MCF 10A (cell line): ENCODE results near the gene MYOM3. TPM values are rescaled to one million over a fixed set of nuclear protein-coding genes. Genes with fewer than 3 reads are reported as not detected.

Source experiments
- BruUV-seq: library from RNA; stranded (reverse); fragments of 400-500 nt; replicated peaks from 2 replicates; lab custom pipeline; 2021; lab: Mats Ljungman, UMichigan
- CTCF ChIA-PET: fragments of 300-600 bp; sonication (Branson Sonifier 250); formaldehyde crosslinking; extraction: SDS; loops from one replicate; lab custom pipeline; 2021; ENCODE audit warnings: antibody characterized with exemption, inconsistent platforms; lab: Yijun Ruan, JAX
- POLR2A ChIA-PET: fragments of 300-600, 350-650 bp; sonication (Branson Sonifier 250); formaldehyde crosslinking; extraction: SDS; loops from one replicate; lab custom pipeline; 2020; ENCODE audit warnings: antibody characterized with exemption, inconsistent platforms; lab: Yijun Ruan, JAX
- DNase-seq: peaks from one replicate; pipeline ENCODE4 v3.0.0-alpha.2; 2018; ENCODE audit not compliant: unreplicated experiment
- H3K27ac Mint-ChIP-seq: one replicate; pipeline ENCODE4 v1.8.0; 2022; ENCODE audit warnings: mild to moderate bottlenecking, low read depth, mixed read lengths; ENCODE audit not compliant: unreplicated experiment
- H3K27me3 Mint-ChIP-seq: one replicate; pipeline ENCODE4 v1.8.0; 2022; ENCODE audit warnings: mixed read lengths; ENCODE audit not compliant: insufficient read depth, unreplicated experiment
- H3K36me3 Mint-ChIP-seq: one replicate; pipeline ENCODE4 v1.8.0; 2022; ENCODE audit warnings: mild to moderate bottlenecking, moderate library complexity, mixed read lengths; ENCODE audit not compliant: insufficient read depth, unreplicated experiment
- H3K4me1 Mint-ChIP-seq: one replicate; pipeline ENCODE4 v1.8.0; 2022; ENCODE audit warnings: mixed read lengths; ENCODE audit not compliant: insufficient read depth, unreplicated experiment
- H3K4me3 Mint-ChIP-seq: one replicate; pipeline ENCODE4 v1.8.0; 2022; ENCODE audit warnings: mild to moderate bottlenecking, moderate library complexity, mixed read lengths; ENCODE audit not compliant: unreplicated experiment
- H3K9me3 Mint-ChIP-seq: one replicate; pipeline ENCODE4 v1.8.0; 2022; ENCODE audit warnings: mixed read lengths; ENCODE audit not compliant: unreplicated experiment
- CTCF ChIP-seq: fragments of 200-600 bp; IDR thresholded peaks from one replicate; pipeline ENCODE4 v1.8.0; 2022; ENCODE audit warnings: antibody characterized with exemption, mild to moderate bottlenecking; ENCODE audit not compliant: unreplicated experiment
- intact Hi-C: fragments of 100-400 bp; cut with micrococcal nuclease; formaldehyde crosslinking; loops from 2 replicates; pipeline ENCODE4 v1.14.1; 2022
- total RNA-seq: library from RNA; stranded (reverse); gene quantifications from 2 replicates; pipeline ENCODE4 v1.2.3, GENCODE V29; 2022

MYOM3 gene
- total RNA-seq, 1 experiment from 2014 or later, result 0.05 TPM

DNA sequence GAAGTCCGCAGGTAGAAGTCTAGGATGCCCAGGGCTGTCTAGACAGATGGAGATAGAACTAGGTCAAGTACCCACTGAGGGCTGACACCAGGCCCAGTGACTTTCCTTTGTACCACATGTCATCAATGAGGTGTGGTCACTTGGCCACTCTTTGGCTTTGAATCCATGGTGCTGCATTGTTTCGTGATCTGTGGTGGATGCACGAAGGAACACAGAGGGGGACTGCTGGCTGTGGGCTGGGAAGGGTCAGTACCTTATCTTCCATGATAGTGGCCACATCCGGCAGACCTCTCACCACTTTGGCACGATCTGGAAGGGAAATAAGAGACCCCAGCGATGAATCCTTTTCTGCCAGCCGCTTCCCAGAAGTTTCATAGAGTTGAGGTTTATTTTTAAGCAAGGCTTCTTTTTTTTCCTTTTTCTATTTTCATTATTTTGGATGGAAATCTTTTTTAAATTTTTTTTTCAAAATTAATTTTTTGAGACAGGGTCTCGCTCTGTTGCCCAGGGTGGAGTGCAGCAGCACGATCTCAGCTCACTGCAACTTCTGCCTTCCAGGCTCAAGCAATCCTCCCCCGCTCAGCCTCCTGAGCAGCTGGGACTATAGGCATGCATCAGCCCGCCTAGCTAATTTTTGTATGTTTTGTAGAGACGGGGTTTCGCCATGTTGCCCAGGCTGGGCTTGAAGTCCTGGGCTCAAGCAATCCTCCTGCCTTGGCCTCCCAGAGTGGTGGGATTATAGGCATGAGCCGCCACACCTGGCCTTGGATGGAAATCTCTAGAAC lies 53.1 kb downstream of the MYOM3 start:
- BruUV-seq, result no TSS peak
- intact Hi-C loops, result no loop called here
- no peak for DNase-seq
- H3K4me3 Mint-ChIP-seq, result no peak overlapping the region
- no peak for TF ChIP-seq CTCF
- H3K9me3 Mint-ChIP-seq, result peaks cover 12% of the 10 kb centered on the region
- H3K36me3 Mint-ChIP-seq, result no peaks in the 10 kb centered on the region
- CTCF ChIA-PET, result interaction anchor here (0.5 to 1.2 kb wide), 5 partner anchors 12 to 140 kb away, joined by 3 to 5 read pairs (median 4); no protein-coding TSS in a partner anchor
- H3K27ac Mint-ChIP-seq, result no peak overlapping the region
- POLR2A ChIA-PET, result interaction anchor here (0.6 to 2.4 kb wide), 2 partner anchors 12 to 300 kb away, joined by 3 to 8 read pairs; no protein-coding TSS in a partner anchor
- no peaks in the 10 kb centered on the region for H3K27me3 Mint-ChIP-seq
- H3K4me1 Mint-ChIP-seq, result no peaks in the 10 kb centered on the region

GRCh38 chr1:24057171-24057570 lies 54.8 kb downstream of the MYOM3 start:
- H3K36me3 Mint-ChIP-seq, result no peaks in the 10 kb centered on the region
- DNase-seq, result no peak
- H3K27ac Mint-ChIP-seq, result no peak overlapping the region
- peaks cover 4% of the 10 kb centered on the region for H3K9me3 Mint-ChIP-seq
- H3K4me1 Mint-ChIP-seq, result no peaks in the 10 kb centered on the region
- CTCF ChIA-PET, result interaction anchor here (0.9 kb wide), 1 partner anchor 10 kb away, joined by 3 read pairs; no protein-coding TSS in a partner anchor
- H3K27me3 Mint-ChIP-seq, result no peaks in the 10 kb centered on the region
- no TSS peak for BruUV-seq
- POLR2A ChIA-PET, result interaction anchor here (2.4 kb wide), 1 partner anchor 10 kb away, joined by 8 read pairs; no protein-coding TSS in a partner anchor
- intact Hi-C loops, result no loop called here
- TF ChIP-seq CTCF, result no peak
- H3K4me3 Mint-ChIP-seq, result no peak overlapping the region

GRCh38 chr1:24055681-24056080 lies 56.3 kb downstream of the MYOM3 start:
- Mint-ChIP-seq H3K4me1 (no peaks in the 10 kb centered on the region), H3K9me3 (no peaks in the 10 kb centered on the region), H3K4me3 (no peak overlapping the region), H3K36me3 (no peaks in the 10 kb centered on the region), H3K27me3 (no peaks in the 10 kb centered on the region), H3K27ac (no peak overlapping the region)
- no peak for DNase-seq
- ChIA-PET CTCF (interaction anchor here (0.5 kb wide), 1 partner anchor 15 kb away, joined by 3 read pairs; no protein-coding TSS in a partner anchor), POLR2A (no interaction called here)
- BruUV-seq, result no TSS peak
- intact Hi-C loops, result no loop called here
- TF ChIP-seq CTCF, result no peak

DNA sequence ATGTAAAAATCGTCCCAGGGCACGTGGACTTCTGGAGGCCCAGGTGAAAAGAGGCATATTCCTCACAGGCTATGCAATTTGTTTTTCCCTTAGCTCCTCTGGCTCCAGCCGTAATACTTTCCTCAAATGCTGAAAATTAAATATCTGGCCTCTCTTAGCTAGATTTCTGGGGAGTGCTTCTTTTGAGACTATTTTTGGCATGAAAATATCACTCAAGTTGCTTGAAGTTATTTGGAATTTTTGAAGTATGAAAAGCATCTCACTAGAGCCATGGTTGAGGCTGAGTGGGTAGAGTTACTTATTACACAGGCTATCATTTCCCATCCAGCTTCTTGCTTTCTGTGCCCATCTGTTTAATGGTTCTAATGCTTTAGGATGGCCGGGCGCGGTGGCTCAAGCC lies 59.7 kb downstream of the MYOM3 start:
- ChIA-PET POLR2A (interaction anchor here (1.3 kb wide), 1 partner anchor 9 kb away, joined by 5 read pairs; no protein-coding TSS in a partner anchor), CTCF (interaction anchor here (0.7 to 1.5 kb wide), 3 partner anchors 19 to 339 kb away, joined by 3 read pairs; no protein-coding TSS in a partner anchor)
- Mint-ChIP-seq H3K27ac (no peak overlapping the region), H3K4me1 (peaks cover 3% of the 10 kb centered on the region), H3K4me3 (no peak overlapping the region), H3K36me3 (no peaks in the 10 kb centered on the region), H3K27me3 (no peaks in the 10 kb centered on the region), H3K9me3 (no peaks in the 10 kb centered on the region)
- TF ChIP-seq CTCF, result no peak
- intact Hi-C loops, result no loop called here
- no TSS peak for BruUV-seq
- no peak for DNase-seq
